ENCODE data around the gene PMEPA1. TPM values are rescaled to one million over a fixed set of nuclear protein-coding genes. Genes with fewer than 3 reads are reported as not detected.

PMEPA1 gene
- total and polyA plus RNA-seq, 10 donors = 4.8 to 15.7 (median 9.2) TPM

GRCh38 chr20:57717797-57718196 is 8.0 kb upstream of the PMEPA1 start:
- Histone ChIP-seq H3K4me3 (no peak overlapping the region), H3K9me3 (no peaks in the 10 kb centered on the region), H3K36me3 (no peaks in the 10 kb centered on the region), H3K27me3 (replicated peaks in 1 of 7) (no peaks in the 10 kb centered on the region), H3K4me1 (peaks cover 0 to 31% (median 16%) of the 10 kb centered on the region in 6 donors), H3K27ac (no peak overlapping the region)
- TF ChIP-seq CTCF (IDR thresholded peaks at IDR 0.05 in 8 of 11, conservative IDR thresholded peaks at IDR 0.05 in 3 of 11) (no peak), POLR2AphosphoS5 (IDR thresholded peaks at IDR 0.05) (no peak), POLR2A (IDR thresholded peaks at IDR 0.05) (no peak)
- DNase-seq = no peak
- intact Hi-C loops (cut with DNase I; ENCODE audit: low total_unique reads) = no loop called here
- WGBS, 5 donors = 60 to 77% (median 71%) methylated on average over 11 of the region's 11 CpGs

GRCh38 chr20:57716901-57717300 is 7.1 kb upstream of the PMEPA1 start:
- WGBS, 5 donors = 68 to 82% (median 79%) methylated on average over 3 of the region's 3 CpGs
- Histone ChIP-seq H3K27me3 (replicated peaks in 1 of 7) (no peaks in the 10 kb centered on the region), H3K27ac (no peak overlapping the region), H3K4me3 (no peak overlapping the region), H3K36me3 (no peaks in the 10 kb centered on the region), H3K9me3 (no peaks in the 10 kb centered on the region), H3K4me1 (peaks cover 0 to 38% (median 16%) of the 10 kb centered on the region in 6 donors)
- TF ChIP-seq POLR2A (IDR thresholded peaks at IDR 0.05) = no peak
- TF ChIP-seq CTCF (IDR thresholded peaks at IDR 0.05 in 8 of 11, conservative IDR thresholded peaks at IDR 0.05 in 3 of 11) = no peak
- no peak for TF ChIP-seq POLR2AphosphoS5 (IDR thresholded peaks at IDR 0.05)
- intact Hi-C loops (cut with DNase I; ENCODE audit: low total_unique reads) = no loop called here
- no peak for DNase-seq

- intact Hi-C loops (cut with DNase I; ENCODE audit: low total_unique reads) = no loop called here
- H3K27ac ChIP-seq = no peak overlapping the region
- no peaks in the 10 kb centered on the region for H3K36me3 ChIP-seq
- H3K4me1 ChIP-seq = peaks cover 3 to 45% (median 21%) of the 10 kb centered on the region in 6 donors
- 63 to 90% (median 71%) methylated on average over 3 of the region's 3 CpGs for WGBS, 5 donors
- DNase-seq = no peak
- TF ChIP-seq POLR2A (IDR thresholded peaks at IDR 0.05) = no peak
- TF ChIP-seq CTCF (IDR thresholded peaks at IDR 0.05 in 8 of 11, conservative IDR thresholded peaks at IDR 0.05 in 3 of 11) = no peak
- TF ChIP-seq POLR2AphosphoS5 (IDR thresholded peaks at IDR 0.05) = no peak
- no peak overlapping the region for H3K4me3 ChIP-seq
- no peaks in the 10 kb centered on the region for H3K9me3 ChIP-seq
- peaks cover 0 to 5% (median 0%) of the 10 kb centered on the region in 7 donors for H3K27me3 ChIP-seq (replicated peaks in 1 of 7)
These were observed 6.4 kb upstream of the PMEPA1 start for GRCh38 chr20:57716202-57716601.

- no peak for DNase-seq
- Histone ChIP-seq H3K9me3 (no peaks in the 10 kb centered on the region), H3K27me3 (replicated peaks in 1 of 7) (peaks cover 0 to 13% (median 0%) of the 10 kb centered on the region in 7 donors), H3K36me3 (no peaks in the 10 kb centered on the region), H3K27ac (no peak overlapping the region), H3K4me1 (peaks cover 3 to 53% (median 30%) of the 10 kb centered on the region in 6 donors), H3K4me3 (no peak overlapping the region)
- WGBS, 5 donors = 86 to 94% (median 91%) methylated on average over 14 to 15 of the region's 15 CpGs
- TF ChIP-seq CTCF (IDR thresholded peaks at IDR 0.05 in 8 of 11, conservative IDR thresholded peaks at IDR 0.05 in 3 of 11) (no peak), POLR2A (IDR thresholded peaks at IDR 0.05) (no peak)
- intact Hi-C loops (cut with DNase I; ENCODE audit: low total_unique reads) = no loop called here
These were observed 5.6 kb upstream of the PMEPA1 start for GRCh38 chr20:57715268-57715904.
